ENCODE results near the gene NLRP7.
"Not testable (repeated sequence)": the region's sequence is repeated elsewhere in the genome, so short reads cannot be mapped to it uniquely, and the experiment has no call there.

The NLRP7 gene

GRCh38 chr19:54947381-54947780 lies at the start of gene NLRP7:
TSS of gene NLRP7 (minus strand) at chr19:54947530.
- FAIRE-seq: no peak
- no peak for DNase-seq (ENCODE audit: extremely low spot score, insufficient read length, low read depth)

- FAIRE-seq (no peak), DNase-seq (ENCODE audit: extremely low spot score, insufficient read length, low read depth) (no peak)
Measured at GRCh38 chr19:54995561-54995960, 48.2 kb upstream of the NLRP7 start.

GRCh38 chr19:54989531-54989930 lies 42.2 kb upstream of the NLRP7 start:
- not testable (repeated sequence) for FAIRE-seq; DNase-seq (ENCODE audit: extremely low spot score, insufficient read length, low read depth)

- DNase-seq (ENCODE audit: extremely low spot score, insufficient read length, low read depth); FAIRE-seq: not testable (repeated sequence)
Measured at GRCh38 chr19:54982562-54982961, 35.2 kb upstream of the NLRP7 start.

GRCh38 chr19:54973229-54974090 lies 26.1 kb upstream of the NLRP7 start:
- FAIRE-seq; DNase-seq (ENCODE audit: extremely low spot score, insufficient read length, low read depth): not testable (repeated sequence)

GRCh38 chr19:54971446-54971845 lies 24.1 kb upstream of the NLRP7 start:
- FAIRE-seq; DNase-seq (ENCODE audit: extremely low spot score, insufficient read length, low read depth): not testable (repeated sequence)

- FAIRE-seq (no peak), DNase-seq (ENCODE audit: extremely low spot score, insufficient read length, low read depth) (no peak)
Measured at GRCh38 chr19:54969647-54970046, 22.3 kb upstream of the NLRP7 start.

GRCh38 chr19:54967611-54968010 lies 20.3 kb upstream of the NLRP7 start:
- DNase-seq (ENCODE audit: extremely low spot score, insufficient read length, low read depth) (no peak), FAIRE-seq (no peak)

- FAIRE-seq; DNase-seq (ENCODE audit: extremely low spot score, insufficient read length, low read depth): not testable (repeated sequence)
Measured at GRCh38 chr19:54965055-54965454, 17.7 kb upstream of the NLRP7 start.

- FAIRE-seq: peak; percentile 71
- no peak for DNase-seq (ENCODE audit: extremely low spot score, insufficient read length, low read depth)
Measured at GRCh38 chr19:54959840-54960239, 12.5 kb upstream of the NLRP7 start.

- DNase-seq (ENCODE audit: extremely low spot score, insufficient read length, low read depth): no peak
- FAIRE-seq: no peak
Measured at GRCh38 chr19:54955376-54955775, 8.0 kb upstream of the NLRP7 start.

GRCh38 chr19:54953345-54953713 lies 6.0 kb upstream of the NLRP7 start:
- not testable (repeated sequence) for DNase-seq (ENCODE audit: extremely low spot score, insufficient read length, low read depth); FAIRE-seq

- FAIRE-seq (no peak), DNase-seq (ENCODE audit: extremely low spot score, insufficient read length, low read depth) (no peak)
Measured at GRCh38 chr19:54952591-54953344, 5.4 kb upstream of the NLRP7 start.

GRCh38 chr19:54950580-54950979 lies 3.2 kb upstream of the NLRP7 start:
- FAIRE-seq; DNase-seq (ENCODE audit: extremely low spot score, insufficient read length, low read depth): not testable (repeated sequence)

GRCh38 chr19:54949412-54949811 lies 2.1 kb upstream of the NLRP7 start:
- DNase-seq (ENCODE audit: extremely low spot score, insufficient read length, low read depth) (no peak), FAIRE-seq (peak; percentile 45)

- FAIRE-seq: not testable (repeated sequence)
Measured at GRCh38 chr19:54943772-54944361, 3.5 kb downstream of the NLRP7 start.

GRCh38 chr19:54939538-54939937 lies 7.8 kb downstream of the NLRP7 start:
- DNase-seq (ENCODE audit: extremely low spot score, insufficient read length, low read depth); FAIRE-seq: not testable (repeated sequence)

More at GRCh38 chr19:54943772-54944361, 3.5 kb downstream of the NLRP7 start:
- DNase-seq (ENCODE audit: extremely low spot score, insufficient read length, low read depth): not testable (repeated sequence)

GRCh38 chr19:54938906-54939305 lies 8.4 kb downstream of the NLRP7 start:
- no peak for FAIRE-seq
- DNase-seq (ENCODE audit: extremely low spot score, insufficient read length, low read depth): no peak

- peak; percentile 80 for FAIRE-seq
Measured at GRCh38 chr19:54937926-54938325, 9.4 kb downstream of the NLRP7 start.

GRCh38 chr19:54928299-54928698 lies 19.0 kb downstream of the NLRP7 start:
- DNase-seq (ENCODE audit: extremely low spot score, insufficient read length, low read depth): no peak

More at GRCh38 chr19:54937926-54938325, 9.4 kb downstream of the NLRP7 start:
- peak; percentile 57 for DNase-seq (ENCODE audit: extremely low spot score, insufficient read length, low read depth)

More at GRCh38 chr19:54928299-54928698, 19.0 kb downstream of the NLRP7 start:
- FAIRE-seq: no peak
